HG02981 (cell line): Measurements from ENCODE around the gene GSTT2B.
"Not testable (repeated sequence)": the region's sequence is repeated elsewhere in the genome, so short reads cannot be mapped to it uniquely, and the experiment has no call there.

ENCODE experiments used
- ATAC-seq: cut with Tn5 transposase; IDR thresholded peaks from one replicate; pipeline ENCODE4 v1.9.1; 2021; ENCODE audit warnings: mild to moderate bottlenecking, moderate library complexity; ENCODE audit not compliant: unreplicated experiment

The GSTT2B gene

DNA sequence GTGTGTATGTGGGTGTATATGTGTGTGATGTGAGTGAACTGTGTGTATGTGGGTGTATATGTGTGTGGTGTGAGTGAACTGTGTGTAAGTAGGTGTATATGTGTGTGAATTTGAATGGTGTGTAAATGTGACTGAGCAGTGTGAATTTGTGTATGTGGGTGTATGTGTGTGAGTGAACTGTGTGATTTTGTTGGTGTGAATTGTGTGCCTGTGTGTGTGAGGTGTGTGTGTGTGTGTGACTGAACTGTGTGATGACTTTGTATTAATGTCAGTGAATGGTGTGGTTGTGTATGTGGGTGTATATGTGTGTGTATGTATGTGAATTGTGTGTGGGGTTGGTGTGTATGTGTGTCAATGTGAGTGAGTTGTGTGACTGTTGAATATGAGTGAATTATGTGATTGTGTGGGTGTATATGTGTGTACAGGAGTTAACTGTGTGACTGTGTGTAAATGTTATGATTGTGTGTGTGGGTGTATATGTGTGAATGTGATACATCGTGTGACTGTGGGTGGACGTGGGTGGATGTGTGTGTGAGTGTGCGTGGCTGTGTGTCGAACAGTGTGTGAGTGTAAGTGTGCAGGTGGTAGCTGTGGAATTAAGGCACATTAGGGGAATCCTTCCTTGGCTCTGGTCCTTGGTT lies 25.7 kb upstream of the GSTT2B start:
- ATAC-seq, result not testable (repeated sequence)

DNA sequence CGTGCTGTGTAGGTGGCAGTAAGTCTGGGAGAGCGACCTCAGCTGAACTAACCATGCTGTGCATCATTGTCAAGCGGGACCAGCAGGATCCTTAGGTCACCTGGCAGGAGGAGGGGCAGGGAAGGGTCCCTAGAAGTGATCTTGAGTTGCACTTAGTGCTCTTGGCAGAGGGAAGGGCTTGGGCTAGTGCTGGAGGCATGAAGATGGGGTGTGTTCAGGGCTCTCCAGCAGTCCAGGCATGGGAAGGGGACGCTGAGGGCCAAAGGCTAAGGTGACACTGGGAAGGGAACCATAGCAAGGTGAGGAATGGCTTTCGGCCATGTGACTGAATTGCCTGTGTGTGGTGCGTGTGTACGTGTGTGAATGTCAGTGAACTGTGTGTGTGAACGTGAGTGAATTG lies 25.1 kb upstream of the GSTT2B start:
- not testable (repeated sequence) for ATAC-seq

DNA sequence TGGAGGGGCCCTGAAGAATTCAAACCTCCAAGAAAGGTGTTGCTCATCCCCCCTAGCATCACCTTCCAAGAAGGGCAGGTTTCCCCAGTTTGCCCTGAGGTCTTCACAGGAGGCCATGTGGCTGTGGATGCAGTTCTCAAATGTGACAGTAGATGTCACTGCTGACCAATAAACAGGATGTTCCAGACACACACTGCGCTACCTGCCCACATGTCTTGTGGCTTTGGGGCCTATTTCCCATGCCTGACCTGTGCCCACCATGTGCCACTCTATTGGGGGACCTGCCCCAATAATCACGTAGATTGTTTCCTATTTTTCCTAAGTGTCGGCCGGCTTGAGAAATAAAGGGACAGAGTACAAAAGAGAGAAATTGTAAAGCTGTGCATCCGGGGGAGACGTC lies 23.4 kb upstream of the GSTT2B start:
- ATAC-seq, result no peak

DNA sequence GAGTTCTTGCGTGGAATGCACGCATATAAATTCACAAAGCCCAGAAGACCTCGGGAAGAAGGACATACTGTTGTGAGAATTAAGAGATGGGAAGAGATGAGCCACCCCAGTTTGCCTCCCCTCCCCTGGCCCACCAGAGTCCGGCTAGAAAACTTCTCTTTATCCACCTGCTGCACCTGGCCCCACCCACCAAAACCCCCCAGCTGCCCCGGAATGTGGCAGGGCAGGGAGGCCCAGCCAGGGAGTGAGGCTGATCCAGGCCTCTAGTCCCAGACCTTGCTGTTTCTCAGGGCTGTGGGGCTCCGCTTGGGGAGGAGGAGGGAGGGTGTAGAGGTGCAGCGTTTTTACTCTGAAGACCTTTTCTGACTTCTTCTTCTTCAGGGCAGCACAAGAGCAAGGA lies 19.6 kb upstream of the GSTT2B start:
- not testable (repeated sequence) for ATAC-seq

DNA sequence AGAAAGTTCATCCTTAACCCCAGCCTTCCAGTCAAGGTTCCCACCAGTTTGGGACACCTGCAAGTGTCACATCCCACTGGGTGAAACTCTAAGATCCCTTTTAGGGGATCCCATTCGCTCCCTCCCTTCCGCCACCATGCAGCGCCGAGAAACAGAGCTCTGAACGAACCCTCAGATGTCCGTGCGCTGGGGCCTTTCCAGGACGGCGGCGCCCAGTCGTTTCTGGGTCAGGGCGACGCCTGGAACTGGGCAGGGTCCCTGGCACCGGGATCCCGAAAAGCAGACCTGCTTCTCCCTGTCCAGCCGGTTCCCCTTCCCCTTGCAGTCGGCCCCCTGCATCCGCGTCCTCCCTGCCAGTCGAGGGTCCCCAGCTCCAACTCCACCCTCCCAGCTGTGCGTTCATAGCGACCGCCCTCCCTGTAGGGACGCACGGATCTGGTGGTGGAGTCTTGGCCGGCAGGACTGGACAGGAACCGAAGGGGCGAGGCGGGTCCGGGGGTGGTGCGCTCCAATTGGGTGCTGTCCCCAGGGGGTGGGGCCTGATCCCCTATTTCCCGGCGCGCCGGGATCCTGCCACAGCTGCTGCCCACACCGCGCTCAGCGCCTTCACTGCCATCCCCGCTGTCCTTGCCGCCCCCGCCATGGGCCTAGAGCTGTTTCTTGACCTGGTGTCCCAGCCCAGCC lies 18.7 kb upstream of the GSTT2B start, which contains the start of gene GSTT2:
Gene GSTT2, plus strand, starts transcription at position 578 of the 684 bp plus-strand sequence.
- not testable (repeated sequence) for ATAC-seq

DNA sequence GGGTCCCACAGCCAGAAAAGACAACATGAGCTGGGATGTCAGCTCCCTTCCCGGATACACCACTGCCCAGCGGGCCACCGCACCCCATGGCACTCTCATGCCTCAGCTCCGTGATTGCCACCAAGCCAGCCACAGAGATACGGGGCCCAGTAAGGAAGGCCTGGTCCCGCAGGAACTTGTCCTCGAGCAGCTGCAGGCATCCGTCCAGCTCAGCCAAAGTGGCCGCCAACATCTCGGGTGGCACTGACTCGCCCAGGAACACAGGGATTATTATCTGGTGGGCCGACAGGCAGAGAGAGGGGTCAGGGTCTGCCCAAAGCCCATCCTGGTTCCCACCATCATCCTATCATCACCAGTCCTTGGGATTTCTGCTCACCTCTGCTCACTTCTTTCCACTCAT lies 16.3 kb upstream of the GSTT2B start:
- not testable (repeated sequence) for ATAC-seq

DNA sequence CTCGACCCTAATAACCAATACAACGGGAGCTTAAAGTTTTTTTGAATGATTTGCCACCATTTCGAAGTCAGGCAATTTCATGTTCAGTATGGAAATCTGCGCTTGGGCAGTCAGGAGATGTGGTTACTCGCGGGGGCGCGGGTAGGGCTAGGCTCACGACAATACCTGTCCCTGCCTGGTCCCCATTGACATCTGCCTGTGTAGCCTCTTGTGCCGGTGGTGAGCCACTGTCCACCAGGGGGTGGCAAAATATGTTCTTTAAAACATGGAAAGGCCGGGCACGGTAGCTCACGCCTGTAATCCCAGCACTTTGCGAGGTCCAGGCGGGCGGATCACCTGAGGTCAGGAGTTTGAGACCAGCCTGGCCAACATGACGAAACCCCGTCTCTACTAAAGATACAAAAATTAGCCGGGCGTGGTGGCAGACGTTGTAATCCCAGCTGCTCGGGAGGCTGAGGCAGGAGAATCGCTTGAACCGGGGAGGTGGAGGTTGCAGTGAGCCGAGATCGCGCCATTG lies 13.9 kb upstream of the GSTT2B start:
- peak; percentile 25 for ATAC-seq

DNA sequence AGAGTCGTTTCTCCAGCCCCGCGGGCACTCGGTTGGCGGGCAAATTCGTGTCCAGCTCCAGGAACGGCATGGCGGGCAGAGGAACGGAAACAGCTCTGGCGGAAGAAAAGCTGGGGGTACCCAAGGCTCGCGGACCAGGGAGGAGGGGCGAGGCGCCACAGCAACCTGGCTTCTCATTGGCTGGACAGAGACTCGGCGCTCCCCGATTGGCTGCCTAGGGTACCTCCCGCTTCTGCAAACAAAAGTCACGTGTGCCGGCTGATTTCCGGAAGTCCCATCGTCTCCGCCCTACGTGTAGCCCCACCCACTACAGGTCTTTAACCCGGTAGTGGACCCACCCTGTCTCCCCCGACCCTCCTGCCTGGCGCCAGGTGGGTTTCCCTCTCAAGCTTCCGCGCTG lies 13.3 kb upstream of the GSTT2B start, which contains the start of gene DDT:
Gene DDT, minus strand, starts transcription at position 97 of the 400 bp plus-strand sequence. Its CDS starts 27 bp downstream, at position 70.
- peak; percentile 92 for ATAC-seq

DNA sequence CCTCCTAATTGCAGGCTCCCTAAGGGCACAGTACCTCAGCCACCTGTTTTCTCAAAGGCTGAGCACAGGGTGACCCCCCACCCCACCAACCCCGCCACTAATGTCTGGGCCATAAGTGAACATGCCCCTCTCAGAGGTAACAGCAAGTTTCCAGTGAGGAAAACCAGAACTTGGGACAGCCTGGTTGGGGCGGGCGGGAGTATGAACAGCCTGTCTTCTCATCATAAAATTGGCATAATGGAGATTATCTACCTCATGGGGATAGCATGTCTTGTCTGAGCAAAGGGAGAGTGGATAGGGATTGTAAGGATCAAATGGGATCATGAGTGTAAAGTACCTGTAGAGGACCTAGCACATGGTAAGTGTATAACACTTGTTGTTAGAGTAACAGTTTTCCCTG lies 10.9 kb upstream of the GSTT2B start:
- ATAC-seq, result not testable (repeated sequence)

DNA sequence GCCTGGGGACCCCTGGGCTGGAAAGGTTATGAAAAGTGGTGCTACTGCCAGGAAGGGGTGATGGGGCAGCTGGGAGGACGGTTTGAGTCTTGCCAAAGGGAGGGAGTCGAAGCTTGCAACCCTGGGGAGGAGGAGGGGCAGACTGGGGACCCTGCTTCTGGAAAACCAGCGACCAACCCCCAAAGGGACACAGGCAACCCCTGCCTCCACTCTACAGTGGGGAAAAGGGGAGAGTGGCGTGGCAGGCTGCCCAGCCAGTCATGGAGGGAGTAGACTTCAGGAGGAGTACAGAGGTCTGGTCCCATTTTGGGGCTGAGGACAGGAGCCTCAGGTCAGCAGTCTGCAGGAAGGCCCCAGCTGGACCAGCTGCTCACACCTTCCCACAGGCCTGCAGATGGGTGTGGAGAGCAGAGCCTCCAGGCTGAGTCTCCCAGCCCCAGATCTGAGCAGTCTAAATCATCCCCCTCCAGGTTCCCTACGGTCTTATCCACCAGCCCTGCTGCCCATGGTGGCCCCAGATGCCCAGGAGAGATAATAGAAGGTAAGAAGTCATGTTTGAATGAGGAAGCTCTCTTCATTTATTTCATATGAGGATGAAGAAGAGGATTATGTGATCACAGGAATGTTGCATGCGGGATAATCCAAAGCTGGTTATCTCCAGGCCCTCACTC lies 10.0 kb upstream of the GSTT2B start:
- no peak for ATAC-seq

DNA sequence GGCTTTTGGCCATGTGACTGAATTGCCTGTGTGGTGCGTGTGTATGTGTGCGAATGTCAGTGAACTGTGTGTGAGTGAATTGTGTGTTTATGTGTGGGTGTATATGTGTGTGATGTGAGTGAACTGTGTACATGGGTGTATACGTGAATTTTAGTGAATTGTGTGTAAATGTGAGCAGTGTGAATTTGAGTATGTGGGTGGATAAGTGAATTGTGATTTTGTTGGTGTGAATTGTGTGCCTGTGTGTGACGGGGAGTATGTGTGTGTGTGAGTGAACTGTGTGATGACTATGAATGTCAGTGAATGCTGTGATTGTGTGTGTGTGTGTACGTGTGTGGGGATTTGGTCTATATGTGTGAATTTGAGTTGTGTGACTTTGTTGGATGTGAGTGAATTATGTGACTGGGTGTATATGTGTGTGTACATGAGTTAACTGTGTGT lies 9.2 kb upstream of the GSTT2B start:
- no peak for ATAC-seq

DNA sequence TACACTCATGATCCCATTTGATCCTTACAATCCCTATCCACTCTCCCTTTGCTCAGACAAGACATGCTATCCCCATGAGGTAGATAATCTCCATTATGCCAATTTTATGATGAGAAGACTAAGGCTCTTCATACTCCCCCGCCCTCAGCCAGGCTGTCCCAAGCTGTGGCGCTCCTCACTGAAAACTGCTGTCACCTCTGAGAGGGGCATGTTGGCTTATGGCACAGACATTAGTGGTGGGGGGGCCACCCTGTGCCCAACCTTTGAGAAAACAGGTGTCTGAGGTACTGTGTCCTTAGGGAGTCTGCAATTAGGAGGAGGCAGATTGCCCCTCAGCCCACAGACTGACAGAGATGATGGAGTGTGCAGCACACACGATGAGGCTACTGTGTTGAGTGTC lies 8.1 kb upstream of the GSTT2B start:
- no peak for ATAC-seq

DNA sequence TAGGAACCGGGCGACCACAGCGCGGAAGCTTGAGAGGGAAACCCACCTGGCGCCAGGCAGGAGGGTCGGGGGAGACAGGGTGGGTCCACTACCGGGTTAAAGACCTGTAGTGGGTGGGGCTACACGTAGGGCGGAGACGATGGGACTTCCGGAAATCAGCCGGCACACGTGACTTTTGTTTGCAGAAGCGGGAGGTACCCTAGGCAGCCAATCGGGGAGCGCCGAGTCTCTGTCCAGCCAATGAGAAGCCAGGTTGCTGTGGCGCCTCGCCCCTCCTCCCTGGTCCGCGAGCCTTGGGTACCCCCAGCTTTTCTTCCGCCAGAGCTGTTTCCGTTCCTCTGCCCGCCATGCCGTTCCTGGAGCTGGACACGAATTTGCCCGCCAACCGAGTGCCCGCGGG lies 5.6 kb upstream of the GSTT2B start, which contains the start of gene DDTL:
Gene DDTL, plus strand, starts transcription at position 321 of the 400 bp plus-strand sequence. Its CDS starts 27 bp downstream, at position 348.
- peak; percentile 93 for ATAC-seq

DNA sequence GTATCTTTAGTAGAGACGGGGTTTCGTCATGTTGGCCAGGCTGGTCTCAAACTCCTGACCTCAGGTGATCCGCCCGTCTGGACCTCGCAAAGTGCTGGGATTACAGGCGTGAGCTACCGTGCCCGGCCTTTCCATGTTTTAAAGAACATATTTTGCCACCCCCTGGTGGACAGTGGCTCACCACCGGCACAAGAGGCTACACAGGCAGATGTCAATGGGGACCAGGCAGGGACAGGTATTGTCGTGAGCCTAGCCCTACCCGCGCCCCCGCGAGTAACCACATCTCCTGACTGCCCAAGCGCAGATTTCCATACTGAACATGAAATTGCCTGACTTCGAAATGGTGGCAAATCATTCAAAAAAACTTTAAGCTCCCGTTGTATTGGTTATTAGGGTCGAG lies 5.1 kb upstream of the GSTT2B start:
- not testable (repeated sequence) for ATAC-seq

DNA sequence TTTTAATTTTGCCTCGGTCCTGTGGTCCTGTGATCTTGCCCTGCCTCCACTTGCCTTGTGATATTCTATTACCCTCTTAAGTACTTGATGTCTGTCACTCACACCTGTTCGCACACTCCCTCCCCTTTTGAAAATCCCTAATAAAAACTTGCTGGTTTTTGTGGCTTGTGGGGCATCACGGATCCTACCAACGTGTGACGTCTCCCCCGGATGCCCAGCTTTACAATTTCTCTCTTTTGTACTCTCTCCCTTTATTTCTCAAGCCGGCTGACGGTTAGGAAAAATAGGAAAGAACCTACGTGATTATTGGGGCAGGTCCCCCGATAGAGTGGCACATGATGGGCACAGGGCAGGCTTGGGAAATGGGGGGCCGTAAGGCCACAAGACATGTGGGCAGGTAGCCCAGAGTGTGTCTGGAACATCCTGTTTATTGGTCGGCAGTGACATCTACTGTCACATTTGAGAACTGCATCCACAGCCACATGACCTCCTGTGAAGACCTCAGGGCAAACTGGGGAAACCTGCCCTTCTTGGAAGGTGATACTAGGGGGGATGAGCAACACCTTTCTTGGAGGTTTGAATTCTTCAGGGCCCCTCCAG lies 4.6 kb downstream of the GSTT2B start:
- not testable (repeated sequence) for ATAC-seq

DNA sequence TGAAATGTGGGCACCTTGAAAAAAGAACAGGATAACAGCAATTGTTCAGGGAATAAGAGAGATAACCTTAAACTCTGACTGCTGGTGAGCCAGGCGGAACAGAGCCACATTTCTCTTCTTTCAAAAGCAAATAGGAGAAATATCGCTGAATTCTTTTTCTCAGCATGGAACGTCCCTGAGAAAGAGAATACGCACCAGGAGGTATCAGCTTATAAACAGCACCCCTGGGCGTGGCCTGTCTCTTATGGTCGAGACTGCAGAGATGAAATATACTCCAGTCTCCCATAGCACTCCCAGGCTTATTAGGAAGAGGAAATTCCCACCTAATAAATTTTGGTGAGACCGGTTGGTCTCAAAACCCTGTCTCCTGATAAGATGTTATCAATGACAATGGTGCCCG lies 5.1 kb downstream of the GSTT2B start:
- ATAC-seq, result not testable (repeated sequence)

DNA sequence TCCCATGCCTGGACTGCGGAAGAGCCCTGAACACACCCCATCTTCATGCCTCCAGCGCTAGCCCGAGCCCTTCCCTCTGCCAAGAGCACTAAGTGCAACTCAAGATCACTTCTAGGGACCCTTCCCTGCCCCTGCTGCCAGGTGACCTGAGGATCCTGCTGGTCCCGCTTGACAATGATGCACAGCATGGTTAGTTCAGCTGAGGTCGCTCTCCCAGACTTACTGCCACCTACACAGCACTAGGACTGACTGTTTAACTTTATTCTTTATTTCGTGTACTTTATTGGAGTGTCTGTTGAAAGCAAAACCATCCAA lies 6.0 kb downstream of the GSTT2B start:
- ATAC-seq, result not testable (repeated sequence)

DNA sequence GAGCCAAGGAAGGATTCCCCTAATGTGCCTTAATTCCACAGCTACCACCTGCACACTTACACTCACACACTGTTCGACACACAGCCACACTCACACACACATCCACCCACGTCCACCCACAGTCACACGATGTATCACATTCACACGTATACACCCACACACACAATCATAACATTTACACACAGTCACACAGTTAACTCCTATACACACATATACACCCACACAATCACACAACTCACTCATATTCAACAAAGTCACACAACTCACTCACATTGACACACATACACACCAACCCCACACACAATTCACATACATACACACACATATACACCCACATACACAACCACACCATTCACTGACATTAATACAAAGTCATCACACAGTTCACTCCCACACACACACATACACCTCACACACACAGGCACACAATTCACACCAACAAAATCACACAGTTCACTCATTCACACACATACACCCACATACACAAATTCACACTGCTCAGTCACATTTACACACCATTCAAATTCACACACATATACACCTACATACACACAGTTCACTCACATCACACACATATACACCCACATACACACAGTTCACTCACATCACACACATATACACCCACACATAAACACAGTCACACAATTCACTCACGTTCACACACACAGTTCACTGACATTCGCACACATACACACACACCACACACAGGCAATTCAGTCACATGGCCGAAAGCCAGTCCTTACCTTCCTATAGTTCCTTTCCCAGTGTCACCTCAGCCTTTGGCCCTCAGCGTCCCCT lies 6.6 kb downstream of the GSTT2B start:
- not testable (repeated sequence) for ATAC-seq

DNA sequence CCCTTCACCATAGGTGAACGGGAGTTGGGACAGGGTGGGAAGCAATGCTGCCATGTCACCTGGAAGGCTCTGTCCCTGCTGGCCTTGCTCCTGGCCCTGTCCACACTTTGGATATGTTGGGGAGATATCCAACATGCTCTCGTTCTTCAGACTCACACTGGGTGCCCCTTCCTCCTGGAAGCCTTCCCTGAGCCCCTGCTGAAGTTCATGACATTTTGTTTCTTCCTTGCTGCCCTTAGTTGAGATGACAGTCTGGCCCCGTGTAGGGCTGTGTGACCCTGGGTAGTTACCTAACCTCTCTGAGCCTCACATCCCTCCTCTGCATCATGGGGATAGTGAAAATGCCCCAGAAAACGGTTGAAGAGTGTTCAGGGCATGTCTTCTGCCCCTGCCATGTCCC lies 7.5 kb downstream of the GSTT2B start:
- ATAC-seq, result not testable (repeated sequence)

DNA sequence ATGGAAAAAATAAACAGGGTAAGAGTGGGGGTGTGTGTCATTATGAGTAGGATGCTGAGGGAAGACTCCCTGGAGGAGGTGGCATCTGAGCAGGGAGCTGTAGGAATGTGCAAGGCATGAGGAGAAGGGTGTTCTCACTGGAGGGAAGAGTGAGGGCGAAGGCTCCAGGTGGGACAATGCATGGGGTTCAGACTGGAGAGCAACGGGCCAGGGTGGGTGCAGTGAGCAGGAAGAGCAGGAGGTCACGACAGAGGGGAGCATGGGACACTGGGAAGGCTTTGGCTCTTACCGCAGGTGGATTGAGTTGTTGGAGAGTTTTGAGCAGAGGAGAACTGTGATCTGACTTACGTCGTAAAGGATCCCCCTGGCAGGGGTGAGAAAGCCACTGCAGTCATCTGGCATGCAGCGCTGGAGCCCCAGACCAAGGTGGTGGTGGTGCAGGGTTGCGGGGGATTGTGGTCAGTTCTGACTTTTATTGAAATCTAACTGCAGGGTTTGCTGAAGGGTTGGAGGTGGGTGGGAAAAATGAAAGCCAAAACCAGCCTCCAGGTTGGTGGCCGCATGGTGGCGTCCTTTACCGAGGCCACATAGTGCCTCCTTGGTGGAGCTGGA lies 8.1 kb downstream of the GSTT2B start:
- ATAC-seq, result not testable (repeated sequence)
